Thymus (tissue), 14 donors: ENCODE data around the gene CASR. TPM values are rescaled to one million over a fixed set of nuclear protein-coding genes. Genes with fewer than 3 reads are reported as not detected.
"Not testable (repeated sequence)": the region's sequence is repeated elsewhere in the genome, so short reads cannot be mapped to it uniquely, and the experiment has no call there.

Experiments
- DNase-seq, 9 donors: peaks; one replicate each; pipeline ENCODE4 v3.0.0-alpha.2; 2013; ENCODE audit warnings: low spot score in 9 of 9, low read depth in 6 of 9, missing footprints in 1 of 9
- H3K27ac ChIP-seq, 2 donors: one replicate each; pipeline ENCODE4 v1.5.1; 2013; ENCODE audit warnings: control low read depth in 1 of 2, low read depth in 1 of 2, low read length in 1 of 2, mild to moderate bottlenecking in 1 of 2, moderate library complexity in 1 of 2
- H3K27me3 ChIP-seq, 2 donors: one replicate each; pipeline ENCODE4 v1.5.1; 2013; ENCODE audit warnings: low read length in 1 of 2; ENCODE audit not compliant: control insufficient read depth in 2 of 2, insufficient read depth in 1 of 2
- H3K36me3 ChIP-seq, 2 donors: one replicate each; pipeline ENCODE4 v1.5.1; 2013; ENCODE audit warnings: low read length in 1 of 2, mild to moderate bottlenecking in 1 of 2, moderate library complexity in 1 of 2; ENCODE audit not compliant: control insufficient read depth in 2 of 2, insufficient read depth in 2 of 2
- H3K4me1 ChIP-seq, 2 donors: one replicate each; pipeline ENCODE4 v1.5.1; 2013; ENCODE audit warnings: low read length in 2 of 2; ENCODE audit not compliant: control insufficient read depth in 2 of 2, insufficient read depth in 2 of 2
- H3K4me3 ChIP-seq, 2 donors: one replicate each; pipeline ENCODE4 v1.5.1; 2013; ENCODE audit warnings: low read length in 2 of 2, control low read depth in 1 of 2, mild to moderate bottlenecking in 1 of 2
- H3K9me3 ChIP-seq, 2 donors: one replicate each; pipeline ENCODE4 v1.5.1; 2013; ENCODE audit warnings: low read length in 1 of 2, mild to moderate bottlenecking in 1 of 2; ENCODE audit not compliant: control insufficient read depth in 2 of 2, insufficient read depth in 1 of 2
- WGBS: extraction: QIAGEN DNeasy Blood & Tissue Kit; methylation state at CpG from one replicate; pipeline ENCODE4 v1.1.7; 2013; 5-methylcytosine and 5-hydroxymethylcytosine counted together
- long read RNA-seq, 10 donors: transcript quantifications; one replicate each; lab custom pipeline, GENCODE V29; 2026
- polyA plus RNA-seq: library from polyadenylated mRNA; stranded (reverse); fragments of 200-250 nt; gene quantifications from one replicate; pipeline ENCODE4 v1.2.3, GENCODE V29; 2013
- total RNA-seq: library from RNA; stranded (reverse); fragments of 120-200 nt; gene quantifications from one replicate; pipeline ENCODE4 v1.2.4, GENCODE V29; 2013
- donor health status: healthy.

The CASR gene, protein sequence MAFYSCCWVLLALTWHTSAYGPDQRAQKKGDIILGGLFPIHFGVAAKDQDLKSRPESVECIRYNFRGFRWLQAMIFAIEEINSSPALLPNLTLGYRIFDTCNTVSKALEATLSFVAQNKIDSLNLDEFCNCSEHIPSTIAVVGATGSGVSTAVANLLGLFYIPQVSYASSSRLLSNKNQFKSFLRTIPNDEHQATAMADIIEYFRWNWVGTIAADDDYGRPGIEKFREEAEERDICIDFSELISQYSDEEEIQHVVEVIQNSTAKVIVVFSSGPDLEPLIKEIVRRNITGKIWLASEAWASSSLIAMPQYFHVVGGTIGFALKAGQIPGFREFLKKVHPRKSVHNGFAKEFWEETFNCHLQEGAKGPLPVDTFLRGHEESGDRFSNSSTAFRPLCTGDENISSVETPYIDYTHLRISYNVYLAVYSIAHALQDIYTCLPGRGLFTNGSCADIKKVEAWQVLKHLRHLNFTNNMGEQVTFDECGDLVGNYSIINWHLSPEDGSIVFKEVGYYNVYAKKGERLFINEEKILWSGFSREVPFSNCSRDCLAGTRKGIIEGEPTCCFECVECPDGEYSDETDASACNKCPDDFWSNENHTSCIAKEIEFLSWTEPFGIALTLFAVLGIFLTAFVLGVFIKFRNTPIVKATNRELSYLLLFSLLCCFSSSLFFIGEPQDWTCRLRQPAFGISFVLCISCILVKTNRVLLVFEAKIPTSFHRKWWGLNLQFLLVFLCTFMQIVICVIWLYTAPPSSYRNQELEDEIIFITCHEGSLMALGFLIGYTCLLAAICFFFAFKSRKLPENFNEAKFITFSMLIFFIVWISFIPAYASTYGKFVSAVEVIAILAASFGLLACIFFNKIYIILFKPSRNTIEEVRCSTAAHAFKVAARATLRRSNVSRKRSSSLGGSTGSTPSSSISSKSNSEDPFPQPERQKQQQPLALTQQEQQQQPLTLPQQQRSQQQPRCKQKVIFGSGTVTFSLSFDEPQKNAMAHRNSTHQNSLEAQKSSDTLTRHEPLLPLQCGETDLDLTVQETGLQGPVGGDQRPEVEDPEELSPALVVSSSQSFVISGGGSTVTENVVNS
- 0.09 TPM for total RNA-seq
- 0.43 TPM for polyA plus RNA-seq
- long read RNA-seq, donor 1 = 0 reads
- long read RNA-seq, donor 2 = 0 reads
- long read RNA-seq, donor 3 = 0 reads
- long read RNA-seq, donor 4 = 0 reads
- long read RNA-seq, donor 5, full-length matches to known transcripts = 1 of 1 reads
- long read RNA-seq, donor 5, partial matches to known transcripts = 0 of 1 reads
- long read RNA-seq, donor 5, other reads (novel, unspliced or antisense) = 0 of 1 reads
- long read RNA-seq, donor 6 = 0 reads
- long read RNA-seq, donor 7 = 0 reads
- long read RNA-seq, donor 8 = 0 reads
- long read RNA-seq, donor 9 = 0 reads
- long read RNA-seq, donor 10 = 0 reads

DNA sequence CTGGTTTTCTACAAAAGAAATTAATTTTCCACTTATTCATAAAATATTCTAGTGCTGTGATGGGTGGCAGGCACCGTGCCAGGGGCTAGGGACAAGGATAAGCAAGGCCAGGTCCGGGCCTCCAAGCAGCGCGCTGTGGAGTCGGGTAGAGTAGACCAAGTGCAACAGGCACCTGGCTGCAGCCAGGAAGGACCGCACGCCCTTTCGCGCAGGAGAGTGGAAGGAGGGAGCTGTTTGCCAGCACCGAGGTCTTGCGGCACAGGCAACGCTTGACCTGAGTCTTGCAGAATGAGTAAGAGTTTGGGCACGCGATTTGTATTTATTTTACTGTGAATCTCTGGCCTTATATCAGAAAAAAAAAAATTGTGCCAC, at the start of gene CASR:
TSS of gene CASR (plus strand) at position 148 of the 372 bp plus-strand sequence. CDS start 70,522 bp downstream, outside the sequence.
- H3K27me3 ChIP-seq = peaks cover 32 to 47% of the 10 kb centered on the region in 2 donors
- H3K4me1 ChIP-seq = no peaks in the 10 kb centered on the region
- H3K4me3 ChIP-seq = peak within 1 kb of the TSS in 1 of 2 donors; percentile 26
- H3K36me3 ChIP-seq = no peaks in the 10 kb centered on the region
- peaks cover 0 to 1% of the 10 kb centered on the region in 2 donors for H3K9me3 ChIP-seq
- no peak within 1 kb of the TSS for H3K27ac ChIP-seq
- WGBS = 16% methylated on average over 14 of the region's 14 CpGs
- no peak for DNase-seq

DNA sequence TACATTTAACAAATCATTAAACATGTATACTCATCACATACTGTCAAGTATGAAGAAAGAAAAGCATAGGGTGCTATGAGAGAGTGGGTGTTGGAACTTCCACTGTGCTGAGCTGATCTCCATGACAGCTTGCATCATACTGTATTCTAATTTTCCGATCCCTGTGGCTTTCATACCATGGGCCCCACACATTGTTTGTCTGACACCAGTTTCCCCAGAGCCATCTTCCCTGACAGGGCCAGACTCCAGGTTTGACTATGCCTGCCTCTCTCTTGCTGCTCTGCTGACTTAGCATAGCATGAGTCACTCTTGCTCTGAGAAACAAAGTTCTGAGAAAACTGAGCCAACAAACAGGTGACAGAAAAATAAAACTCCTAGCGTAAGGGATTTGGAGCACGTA, 37.0 kb upstream of the CASR start:
- Histone ChIP-seq H3K9me3 (no peaks in the 10 kb centered on the region), H3K36me3 (no peaks in the 10 kb centered on the region), H3K4me3 (no peak overlapping the region), H3K27ac (no peak overlapping the region), H3K4me1 (no peaks in the 10 kb centered on the region), H3K27me3 (no peaks in the 10 kb centered on the region)
- 95% methylated on average over 3 of the region's 3 CpGs for WGBS
- DNase-seq = no peak

DNA sequence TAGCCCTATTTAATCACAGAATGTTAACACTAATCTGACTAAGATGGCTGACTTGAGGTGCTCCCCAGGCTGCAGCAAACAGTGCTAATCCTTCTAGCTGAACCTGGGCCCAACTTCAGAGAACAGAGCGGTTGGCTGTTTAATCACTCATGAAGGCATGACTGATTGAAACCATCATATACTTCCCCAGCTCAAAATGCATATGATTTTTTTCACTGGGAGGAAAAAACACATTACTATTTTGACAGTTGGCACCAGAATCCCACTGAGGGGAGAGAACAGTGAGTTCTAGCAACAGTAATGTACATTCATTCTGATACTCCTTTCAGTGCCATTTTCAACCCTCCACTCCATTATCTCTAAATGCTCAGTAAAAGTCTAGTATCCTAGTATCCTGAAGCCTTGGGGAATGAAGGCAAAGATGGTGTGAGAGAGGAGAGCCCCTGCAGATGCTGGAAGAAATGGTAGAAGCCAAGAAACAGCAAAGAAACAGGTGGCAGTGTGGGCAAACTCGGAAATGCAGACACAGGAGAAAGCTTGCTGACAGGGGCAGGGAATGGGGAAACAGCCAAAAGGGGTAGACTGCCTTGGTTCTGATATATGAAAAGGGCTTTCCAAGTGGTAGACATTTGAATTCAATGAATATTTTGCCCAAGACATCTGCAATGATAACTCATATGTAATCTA, 34.4 kb upstream of the CASR start:
- DNase-seq = no peak
- Histone ChIP-seq H3K36me3 (no peaks in the 10 kb centered on the region), H3K27me3 (no peaks in the 10 kb centered on the region), H3K27ac (no peak overlapping the region), H3K4me1 (no peaks in the 10 kb centered on the region), H3K9me3 (peaks cover 0 to 9% of the 10 kb centered on the region in 2 donors), H3K4me3 (no peak overlapping the region)
- 86% methylated on average over 2 of the region's 2 CpGs for WGBS

DNA sequence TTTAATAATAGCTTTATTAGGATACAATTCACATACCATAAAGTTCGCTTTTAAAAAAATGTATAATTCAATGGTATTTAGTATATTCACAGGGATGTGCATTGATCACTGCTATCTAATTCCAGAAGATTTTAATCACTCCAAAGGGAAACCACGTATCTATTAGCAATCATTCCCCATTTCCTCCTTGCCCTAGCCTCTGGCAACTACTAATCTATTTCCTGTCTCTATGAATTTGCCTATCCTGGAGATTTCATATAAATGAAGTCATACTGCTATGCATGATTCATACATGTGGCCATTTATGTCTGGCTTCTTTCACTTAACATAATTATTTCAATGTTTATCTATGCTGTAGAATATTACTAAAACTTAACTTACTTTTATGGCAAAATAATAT, 32.0 kb upstream of the CASR start:
- H3K4me1 ChIP-seq = no peaks in the 10 kb centered on the region
- no peak for DNase-seq
- WGBS = 94% methylated on average over 2 of the region's 2 CpGs
- H3K27ac ChIP-seq = no peak overlapping the region
- no peak overlapping the region for H3K4me3 ChIP-seq
- no peaks in the 10 kb centered on the region for H3K36me3 ChIP-seq
- no peaks in the 10 kb centered on the region for H3K27me3 ChIP-seq
- peaks cover 2 to 16% of the 10 kb centered on the region in 2 donors for H3K9me3 ChIP-seq

DNA sequence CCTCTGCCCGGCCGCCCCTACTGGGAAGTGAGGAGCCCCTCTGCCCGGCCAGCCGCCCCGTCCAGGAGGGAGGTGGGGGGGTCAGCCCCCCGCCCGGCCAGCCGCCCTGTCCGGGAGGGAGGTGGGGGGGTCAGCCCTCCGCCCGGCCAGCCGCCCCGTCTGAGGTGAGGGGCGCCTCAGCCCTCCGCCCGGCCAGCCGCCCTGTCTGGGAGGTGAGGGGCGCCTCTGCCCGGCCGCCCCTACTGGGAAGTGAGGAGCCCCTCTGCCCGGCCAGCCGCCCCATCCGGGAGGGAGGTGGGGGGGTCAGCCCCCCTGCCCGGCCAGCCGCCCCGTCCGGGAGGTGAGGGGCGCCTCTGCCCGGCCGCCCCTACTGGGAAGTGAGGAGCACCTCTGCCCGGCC, 18.5 kb upstream of the CASR start:
- not testable (repeated sequence) for DNase-seq

DNA sequence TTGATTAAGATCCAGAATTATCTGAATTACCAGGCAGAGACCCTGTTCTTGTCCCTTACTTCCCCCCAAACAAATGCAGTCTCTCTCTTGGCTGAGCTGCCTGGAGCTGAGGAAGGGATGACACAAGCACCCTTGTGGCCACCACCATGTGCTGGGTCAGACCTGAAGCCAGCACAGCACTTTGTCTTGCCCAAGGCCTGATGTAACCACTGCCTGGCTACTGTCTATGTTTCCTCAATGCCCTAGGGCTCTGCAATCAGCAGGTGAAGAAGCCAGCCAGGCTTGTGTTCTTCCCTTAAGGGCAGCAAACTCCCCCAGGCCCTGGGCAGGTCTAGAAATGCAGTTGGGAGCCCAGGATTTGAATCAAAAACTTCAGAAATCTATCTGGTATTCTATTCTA, 15.8 kb upstream of the CASR start:
- Histone ChIP-seq H3K27ac (no peak overlapping the region), H3K4me1 (no peaks in the 10 kb centered on the region), H3K4me3 (no peak overlapping the region), H3K9me3 (peaks cover 0 to 3% of the 10 kb centered on the region in 2 donors), H3K36me3 (no peaks in the 10 kb centered on the region), H3K27me3 (no peaks in the 10 kb centered on the region)
- no peak for DNase-seq

More for the DNA sequence above, 18.5 kb upstream of the CASR start:
- WGBS = 96% methylated on average over 21 of the region's 31 CpGs
- not testable (repeated sequence) for H3K9me3 ChIP-seq, H3K4me3 ChIP-seq, H3K27me3 ChIP-seq, H3K27ac ChIP-seq, H3K4me1 ChIP-seq, H3K36me3 ChIP-seq

DNA sequence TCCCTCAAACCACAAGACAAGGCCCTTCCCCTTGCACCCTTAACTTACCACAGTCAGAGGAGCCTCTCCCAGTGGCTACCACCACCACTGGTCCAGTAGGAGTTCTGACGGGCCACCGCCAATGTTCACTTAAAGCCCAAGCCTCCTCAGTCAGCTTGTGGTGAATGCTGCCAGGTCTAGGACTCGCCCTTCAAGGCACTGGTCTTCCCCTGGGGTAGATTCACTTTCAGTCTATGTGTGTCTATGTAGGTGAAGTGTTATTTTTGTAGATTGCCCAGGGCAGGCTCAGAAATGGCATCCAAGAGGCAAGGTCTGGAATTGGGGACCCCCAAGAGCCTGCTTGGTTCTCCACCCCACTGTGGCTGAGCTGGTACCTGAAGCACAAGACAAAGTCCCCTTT, 15.4 kb upstream of the CASR start:
- WGBS = 95% methylated on average over 3 of the region's 3 CpGs
- no peak overlapping the region for H3K27ac ChIP-seq

DNA sequence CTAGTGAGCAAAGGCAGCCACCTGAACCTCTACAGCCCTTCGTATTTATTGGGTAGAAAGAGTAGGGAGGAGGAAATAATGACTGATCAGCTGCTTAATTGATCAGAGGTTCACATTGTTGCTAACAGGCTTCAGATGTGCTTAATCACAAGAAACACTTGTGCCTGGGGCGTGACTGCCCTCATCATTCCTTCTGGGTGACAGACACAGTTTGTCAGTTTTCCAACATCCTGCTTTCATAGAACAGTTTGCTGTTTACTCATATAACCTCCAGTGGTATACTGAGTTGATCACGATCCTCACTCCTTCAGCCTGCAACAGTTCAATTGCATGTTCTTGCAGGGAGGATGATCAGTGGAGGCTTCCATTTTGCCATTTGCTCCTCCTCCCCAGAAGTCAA, 13.6 kb upstream of the CASR start:
- Histone ChIP-seq H3K36me3 (no peaks in the 10 kb centered on the region), H3K27ac (no peak overlapping the region), H3K27me3 (no peaks in the 10 kb centered on the region), H3K4me3 (no peak overlapping the region), H3K4me1 (no peaks in the 10 kb centered on the region), H3K9me3 (peaks cover 0 to 3% of the 10 kb centered on the region in 2 donors)
- no peak for DNase-seq
- 97% methylated on average over 3 of the region's 3 CpGs for WGBS

More for the DNA sequence above, 15.4 kb upstream of the CASR start:
- peaks cover 0 to 3% of the 10 kb centered on the region in 2 donors for H3K9me3 ChIP-seq
- no peak overlapping the region for H3K4me3 ChIP-seq
- DNase-seq = no peak
- no peaks in the 10 kb centered on the region for H3K27me3 ChIP-seq
- no peaks in the 10 kb centered on the region for H3K36me3 ChIP-seq
- no peaks in the 10 kb centered on the region for H3K4me1 ChIP-seq
